Occipital lobe (tissue), 2 donors: ENCODE data around the gene HSF2. TPM values are rescaled to one million over a fixed set of nuclear protein-coding genes. Genes with fewer than 3 reads are reported as not detected.

Source experiments
- DNase-seq: peaks from one replicate; lab custom pipeline; 2025; lab: John Stamatoyannopoulos, UW
- total RNA-seq: library from RNA; depleted of rRNA; stranded (reverse); fragments of >200 nt; gene quantifications from one replicate; pipeline ENCODE4 v1.2.3, GENCODE V29; 2014

The HSF2 gene, protein sequence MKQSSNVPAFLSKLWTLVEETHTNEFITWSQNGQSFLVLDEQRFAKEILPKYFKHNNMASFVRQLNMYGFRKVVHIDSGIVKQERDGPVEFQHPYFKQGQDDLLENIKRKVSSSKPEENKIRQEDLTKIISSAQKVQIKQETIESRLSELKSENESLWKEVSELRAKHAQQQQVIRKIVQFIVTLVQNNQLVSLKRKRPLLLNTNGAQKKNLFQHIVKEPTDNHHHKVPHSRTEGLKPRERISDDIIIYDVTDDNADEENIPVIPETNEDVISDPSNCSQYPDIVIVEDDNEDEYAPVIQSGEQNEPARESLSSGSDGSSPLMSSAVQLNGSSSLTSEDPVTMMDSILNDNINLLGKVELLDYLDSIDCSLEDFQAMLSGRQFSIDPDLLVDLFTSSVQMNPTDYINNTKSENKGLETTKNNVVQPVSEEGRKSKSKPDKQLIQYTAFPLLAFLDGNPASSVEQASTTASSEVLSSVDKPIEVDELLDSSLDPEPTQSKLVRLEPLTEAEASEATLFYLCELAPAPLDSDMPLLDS
- total RNA-seq = 88.1 TPM

DNA sequence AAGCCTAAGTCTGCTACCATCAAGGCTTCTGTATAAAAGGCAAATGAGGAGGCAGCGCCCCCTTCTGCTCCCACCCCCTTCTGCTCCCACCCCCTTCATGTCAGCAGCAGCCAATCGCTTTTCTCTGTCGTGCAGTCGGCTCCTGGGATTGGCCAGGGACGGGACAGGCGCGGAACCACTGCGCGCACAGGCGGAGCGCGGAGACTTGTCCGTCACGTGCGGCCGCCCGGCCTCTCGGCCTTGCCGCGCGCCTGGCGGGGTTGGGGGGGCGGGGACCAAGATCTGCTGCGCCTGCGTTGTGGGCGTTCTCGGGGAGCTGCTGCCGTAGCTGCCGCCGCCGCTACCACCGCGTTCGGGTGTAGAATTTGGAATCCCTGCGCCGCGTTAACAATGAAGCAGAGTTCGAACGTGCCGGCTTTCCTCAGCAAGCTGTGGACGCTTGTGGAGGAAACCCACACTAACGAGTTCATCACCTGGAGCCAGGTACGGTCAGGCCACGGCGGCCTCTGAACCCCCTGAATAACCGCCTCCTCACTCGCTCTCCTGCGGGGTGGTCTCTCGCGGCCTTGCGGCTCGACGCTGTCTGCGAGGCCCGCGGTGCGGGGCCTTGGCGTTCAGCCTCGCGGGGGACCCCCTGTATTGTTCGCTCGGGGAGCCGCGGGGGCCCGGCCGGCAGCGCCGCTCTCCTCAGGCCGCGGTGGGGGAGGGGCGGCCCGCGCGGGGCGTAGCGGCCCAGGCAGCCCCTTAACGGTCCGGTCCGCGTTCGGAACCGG, at the start of gene HSF2:
HSF2 (plus strand) TSS at position 305 of the 773 bp plus-strand sequence; CDS start at position 391, 86 bp downstream.
- peak; percentile 99 for DNase-seq

DNA sequence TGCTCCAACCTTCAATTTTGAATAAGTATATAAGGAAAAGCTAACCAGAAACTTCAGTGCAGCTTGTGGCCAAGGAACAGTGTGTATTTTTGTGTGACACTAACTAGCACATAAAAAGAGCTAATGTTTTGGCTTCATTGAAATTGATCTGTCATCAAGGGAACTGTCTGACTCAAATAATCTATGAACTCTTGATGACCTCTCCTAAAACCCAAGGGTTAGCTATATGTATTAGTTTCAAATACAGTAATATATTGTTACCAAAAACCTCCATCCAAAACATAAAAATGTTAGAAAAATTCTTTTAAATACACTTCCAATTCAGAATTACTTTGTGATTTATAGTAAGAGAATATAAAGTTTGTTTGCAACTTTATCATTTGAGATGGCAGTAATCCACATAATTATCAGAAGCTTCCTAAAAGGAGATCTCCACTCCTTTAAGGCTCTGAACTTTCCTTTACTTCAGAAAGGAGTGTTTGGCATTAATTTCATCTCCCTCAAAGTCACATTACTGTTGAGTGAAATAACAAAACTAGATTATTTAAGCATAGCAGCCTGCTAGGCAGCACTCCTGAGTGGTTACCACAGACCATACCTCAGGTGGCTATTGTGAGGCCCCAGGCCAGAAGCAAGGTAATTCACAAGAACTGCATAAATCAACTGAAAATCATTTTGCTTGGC, 46.3 kb upstream of the HSF2 start:
- DNase-seq = no peak

DNA sequence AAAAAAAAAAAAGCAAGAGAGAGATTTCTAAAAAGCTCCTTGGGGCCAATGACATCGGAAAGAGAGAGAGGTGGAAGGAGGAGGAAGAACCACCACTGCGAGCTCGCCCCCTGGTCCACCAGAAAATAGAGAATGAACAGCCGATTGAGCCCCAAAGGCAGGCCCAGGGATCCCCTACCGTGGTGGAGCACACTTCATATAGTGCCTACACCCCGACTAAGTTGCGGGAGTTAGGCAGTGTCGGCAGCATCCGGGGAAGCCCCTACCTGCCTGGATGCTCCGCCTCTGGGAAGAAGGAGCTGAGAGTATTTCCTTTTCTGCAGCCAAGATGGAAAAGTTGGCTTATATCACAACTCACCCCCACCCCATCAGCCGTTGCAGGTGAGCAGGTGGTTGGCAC, 38.6 kb upstream of the HSF2 start:
- no peak for DNase-seq

DNA sequence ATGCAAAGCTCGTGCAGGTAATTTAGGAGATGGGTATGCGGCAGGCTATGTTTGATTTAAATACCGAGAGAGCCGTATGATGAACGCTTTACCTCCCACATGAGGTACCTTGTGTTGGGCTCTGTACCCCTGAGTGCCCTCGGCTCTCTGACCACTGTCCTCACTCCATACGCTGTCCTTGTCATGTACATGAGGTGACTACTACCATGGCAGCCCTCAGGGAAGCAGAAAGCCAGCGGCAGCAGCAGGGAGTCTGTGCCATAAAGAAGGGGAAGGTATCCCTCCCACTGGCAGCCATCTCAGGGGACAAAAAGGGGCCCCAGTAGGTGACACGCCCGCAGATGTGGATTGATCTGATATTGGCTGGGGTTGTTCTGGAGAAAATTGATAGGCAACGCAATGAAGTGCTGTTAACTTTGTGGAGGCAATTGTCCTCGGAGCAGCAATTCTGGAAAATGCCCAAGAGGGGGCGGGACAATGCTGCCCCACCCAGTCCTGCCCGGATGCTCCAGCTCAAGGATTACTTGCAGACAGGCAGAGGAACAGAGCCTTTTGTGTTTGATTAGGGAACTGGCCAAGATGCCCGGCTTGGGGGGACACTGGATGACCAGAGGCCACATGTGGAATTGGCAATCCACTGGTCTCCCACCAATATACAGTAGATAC, 38.0 kb upstream of the HSF2 start:
- no peak for DNase-seq

DNA sequence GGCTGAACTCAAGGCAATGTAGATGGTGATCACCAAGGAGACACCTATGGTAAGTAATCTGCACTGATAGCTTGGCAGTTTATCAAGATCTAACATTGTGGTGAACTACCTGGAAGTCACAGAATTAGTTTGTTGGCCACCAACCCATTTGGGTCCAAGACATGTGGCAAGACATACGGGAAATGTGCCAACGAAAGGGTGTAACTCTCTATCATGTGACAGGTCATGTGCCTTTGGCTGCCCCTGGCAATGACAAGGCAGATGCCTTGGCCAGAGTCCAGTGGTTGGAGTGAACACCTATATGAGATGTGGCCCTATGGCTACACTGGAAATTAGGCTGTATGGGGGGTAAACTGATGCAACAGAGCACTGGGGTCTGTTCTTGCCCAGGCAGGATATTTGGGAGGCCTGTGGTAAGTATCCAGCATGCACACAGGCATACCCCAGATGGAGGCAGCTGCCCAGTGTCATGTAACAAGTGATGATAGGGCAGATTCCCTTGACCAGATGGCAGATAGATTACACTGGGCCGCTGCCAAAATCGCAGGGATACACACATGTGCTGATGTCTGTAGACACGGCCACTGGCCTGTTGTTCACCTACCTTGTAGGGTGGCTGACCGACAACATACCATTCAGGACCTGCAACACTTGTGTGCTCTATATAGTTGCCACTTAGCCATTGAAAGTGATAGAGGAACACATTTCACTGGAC, 35.5 kb upstream of the HSF2 start:
- DNase-seq = no peak

DNA sequence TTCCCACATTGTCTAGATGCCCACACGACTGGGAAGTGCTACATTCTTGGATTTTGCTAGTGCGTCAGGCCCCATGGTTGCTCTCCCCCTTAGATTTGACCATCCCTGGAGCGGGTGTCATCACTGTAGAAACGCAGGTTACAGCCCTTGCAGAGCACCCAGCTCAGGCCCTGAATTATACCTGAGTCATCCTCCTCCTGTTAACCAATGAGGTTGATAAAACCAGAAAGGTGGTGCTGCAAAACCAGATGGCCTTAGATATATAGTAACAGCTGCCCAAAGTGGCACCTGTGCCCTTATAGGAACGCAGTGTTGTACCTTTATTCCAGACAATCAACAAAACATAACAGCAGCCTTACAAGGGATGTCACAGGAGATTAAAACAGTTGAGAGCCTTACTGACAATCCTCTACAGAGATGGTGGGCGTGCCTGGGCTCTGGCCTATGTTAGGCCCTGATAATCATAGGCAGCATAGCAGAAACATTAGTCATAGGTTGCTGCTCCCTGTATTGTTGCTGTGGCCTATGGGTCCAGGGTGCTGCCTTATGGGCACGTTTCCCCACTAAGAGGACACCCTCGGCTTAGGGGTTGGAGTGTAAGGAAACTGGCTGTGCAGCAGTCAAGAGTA, 33.6 kb upstream of the HSF2 start:
- no peak for DNase-seq

DNA sequence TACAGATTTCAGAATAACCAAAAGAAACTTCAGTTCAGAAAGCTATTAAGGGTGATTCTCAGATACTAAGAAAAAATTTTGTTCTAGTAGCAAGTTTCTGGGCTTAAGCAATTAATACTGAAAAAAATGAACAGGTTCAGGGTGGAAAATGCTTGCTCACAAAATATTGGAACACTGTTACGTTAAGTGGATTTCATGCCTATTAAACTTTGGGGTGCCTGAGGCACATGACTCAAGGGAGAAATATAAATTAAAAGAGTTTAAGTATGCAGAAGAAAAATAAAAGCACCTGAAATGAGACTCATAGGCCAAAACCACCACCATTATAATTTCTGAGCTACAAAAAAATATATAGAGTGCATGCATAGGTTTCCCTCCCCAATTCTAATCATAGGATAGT, 32.3 kb upstream of the HSF2 start:
- DNase-seq = no peak

DNA sequence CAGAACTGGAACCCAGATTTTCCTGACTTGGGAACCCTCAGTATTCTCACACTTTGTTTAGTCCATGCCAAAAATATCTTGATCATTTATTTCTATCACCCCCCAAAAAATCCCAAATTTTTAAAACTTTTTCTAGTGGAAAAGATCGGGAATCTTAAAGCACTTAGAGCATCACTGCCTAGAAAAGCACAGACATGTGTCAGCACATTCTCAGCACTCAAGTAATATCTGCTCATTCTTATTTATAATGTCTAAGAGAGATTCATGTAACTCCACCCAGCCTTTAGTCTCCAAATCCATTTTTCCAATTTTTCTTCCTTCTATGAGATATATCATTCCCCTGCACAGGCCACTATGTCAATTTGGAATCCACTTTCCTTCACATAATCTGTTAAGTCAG, 29.9 kb upstream of the HSF2 start:
- DNase-seq = no peak

DNA sequence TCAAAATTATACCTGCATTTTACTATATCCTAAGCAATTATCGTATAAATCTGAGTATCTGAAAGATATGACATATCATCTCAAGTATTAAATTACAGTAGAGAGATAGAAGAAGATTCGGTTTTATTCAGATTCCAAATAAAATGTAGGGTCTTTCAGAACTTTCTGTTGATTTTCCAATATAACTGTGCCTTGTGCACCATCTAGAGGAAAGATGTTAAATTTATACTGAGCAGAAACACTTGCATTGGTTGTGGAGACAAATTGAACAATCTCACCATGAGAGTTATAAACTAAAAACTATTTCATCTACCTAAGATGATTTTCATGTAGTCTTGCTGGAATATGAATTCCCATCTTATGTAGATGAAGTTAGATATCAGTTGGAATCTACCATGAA, 26.8 kb upstream of the HSF2 start:
- no peak for DNase-seq

DNA sequence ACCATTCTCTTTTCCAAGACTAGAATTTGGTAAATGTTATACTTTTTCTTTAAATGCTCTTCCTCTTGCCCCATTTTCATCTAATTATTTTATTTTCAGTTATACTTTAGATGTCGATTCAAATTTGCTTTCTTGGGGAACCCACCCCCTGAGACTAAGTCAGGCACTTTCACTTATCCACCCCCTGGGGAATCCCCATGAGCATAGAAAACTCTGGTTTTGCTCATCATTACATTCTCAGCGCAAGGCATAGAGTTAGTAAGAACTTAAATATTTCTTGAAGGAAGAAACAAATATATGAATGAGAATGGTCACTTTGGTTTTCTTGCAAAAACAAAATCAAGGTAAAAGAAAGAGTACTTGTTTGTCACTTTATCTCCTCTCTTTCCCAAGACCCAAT, 25.1 kb upstream of the HSF2 start:
- DNase-seq = no peak

DNA sequence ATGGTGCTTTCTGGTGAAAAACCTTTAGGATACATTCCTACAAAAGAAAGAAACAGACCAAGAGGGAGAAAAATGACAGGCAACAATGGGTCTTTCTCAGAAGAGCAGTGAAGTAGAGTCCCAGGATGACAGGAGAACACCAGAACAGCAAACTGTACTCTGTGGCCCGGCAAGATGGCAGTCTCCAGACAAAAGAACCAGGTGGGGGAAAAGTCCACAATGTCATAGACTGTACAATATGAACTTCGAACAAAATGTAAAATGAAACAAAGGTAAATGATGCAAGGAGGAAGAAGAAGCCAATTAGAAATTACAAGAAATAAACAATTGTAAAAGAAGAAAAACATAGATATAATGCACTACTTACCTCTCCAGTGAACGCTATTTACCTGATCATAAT, 23.2 kb upstream of the HSF2 start:
- DNase-seq = no peak

DNA sequence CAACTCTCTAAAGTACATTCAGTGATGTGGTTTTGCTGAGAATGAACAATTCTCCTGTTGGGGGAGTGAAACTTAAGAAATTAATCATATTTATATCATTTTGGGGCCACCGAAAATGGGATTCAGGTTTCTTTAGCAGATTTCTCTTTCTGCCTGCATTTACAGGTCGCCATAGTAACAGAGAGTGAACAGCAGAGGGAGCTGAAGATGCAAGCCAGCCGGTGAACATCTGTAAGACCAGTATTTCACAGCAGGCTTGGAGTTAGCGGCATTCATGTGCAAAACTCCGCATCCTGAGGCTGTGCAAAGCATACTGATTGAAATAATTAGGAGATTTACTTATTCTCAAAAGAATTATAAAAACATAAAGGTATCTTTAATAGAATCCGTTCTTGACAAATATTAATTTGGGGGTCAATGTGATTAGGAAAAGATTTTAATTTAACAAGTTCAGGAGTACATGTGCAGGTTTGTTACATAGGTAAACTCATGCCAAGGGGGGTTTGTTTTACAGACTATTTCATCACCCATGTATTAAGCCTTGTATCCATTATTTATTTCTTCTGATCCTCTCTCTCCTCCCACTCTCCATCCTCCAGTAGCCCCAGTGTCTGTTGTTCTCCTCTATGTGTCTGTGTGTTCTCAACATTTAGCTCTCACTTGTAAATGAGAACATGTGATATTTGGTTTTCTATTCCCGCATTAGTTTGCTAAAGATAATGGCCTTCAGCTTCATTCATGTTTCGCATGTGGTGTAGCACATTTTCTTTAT, 17.8 kb upstream of the HSF2 start:
- DNase-seq = peak; percentile 8

DNA sequence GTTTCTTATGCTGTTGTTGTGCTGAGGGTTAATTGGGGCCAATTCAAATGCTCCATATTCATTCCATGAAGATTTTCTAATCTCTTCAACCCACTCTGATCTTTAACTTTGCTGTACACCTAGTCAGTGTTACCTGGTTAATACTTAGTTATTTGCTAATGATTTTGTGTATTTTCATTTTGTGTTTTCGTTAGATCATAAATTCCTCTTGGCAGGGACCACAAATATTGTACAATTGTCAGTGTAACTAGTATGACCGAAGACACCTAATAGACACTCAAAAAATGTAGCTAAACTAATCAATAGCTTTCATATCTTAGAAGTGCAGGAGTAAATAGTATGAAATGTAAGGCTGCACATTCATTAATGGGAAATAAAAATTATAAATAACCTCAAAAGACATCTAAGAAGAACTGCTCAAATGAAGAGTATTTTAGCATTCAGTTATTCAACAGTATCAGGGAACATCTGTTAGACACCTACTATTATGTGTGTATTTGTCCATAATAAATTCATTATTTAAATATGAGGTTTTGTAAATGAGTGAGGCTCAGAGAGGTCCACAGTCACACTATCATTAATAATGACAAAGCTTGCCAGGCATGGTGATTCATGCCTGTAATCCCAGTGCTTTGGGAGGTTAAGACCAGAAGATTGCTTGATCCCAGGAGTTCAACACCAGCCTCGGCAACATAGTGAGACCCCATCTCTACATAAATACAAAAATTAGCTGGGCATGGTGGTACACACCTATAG, 13.4 kb upstream of the HSF2 start:
- DNase-seq = no peak

DNA sequence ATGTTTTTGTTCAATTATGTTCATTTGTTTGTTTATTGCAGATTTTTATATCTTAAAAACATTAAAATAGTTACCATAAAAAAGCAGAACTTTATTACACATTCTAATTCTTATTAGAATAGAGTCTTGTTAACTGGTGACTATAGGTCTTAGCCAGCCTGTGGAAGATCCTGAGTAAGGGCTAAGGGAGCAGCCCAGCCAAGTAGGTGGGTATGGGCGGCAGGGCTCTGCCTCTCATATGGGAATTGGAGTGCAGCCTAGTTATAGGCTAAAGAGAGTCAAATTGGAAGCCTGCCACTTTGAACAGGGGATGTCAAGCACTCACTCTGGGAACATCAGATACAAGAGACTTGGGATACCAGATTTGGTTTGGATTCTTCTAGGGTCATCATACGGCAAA, 10.5 kb upstream of the HSF2 start:
- DNase-seq = no peak

DNA sequence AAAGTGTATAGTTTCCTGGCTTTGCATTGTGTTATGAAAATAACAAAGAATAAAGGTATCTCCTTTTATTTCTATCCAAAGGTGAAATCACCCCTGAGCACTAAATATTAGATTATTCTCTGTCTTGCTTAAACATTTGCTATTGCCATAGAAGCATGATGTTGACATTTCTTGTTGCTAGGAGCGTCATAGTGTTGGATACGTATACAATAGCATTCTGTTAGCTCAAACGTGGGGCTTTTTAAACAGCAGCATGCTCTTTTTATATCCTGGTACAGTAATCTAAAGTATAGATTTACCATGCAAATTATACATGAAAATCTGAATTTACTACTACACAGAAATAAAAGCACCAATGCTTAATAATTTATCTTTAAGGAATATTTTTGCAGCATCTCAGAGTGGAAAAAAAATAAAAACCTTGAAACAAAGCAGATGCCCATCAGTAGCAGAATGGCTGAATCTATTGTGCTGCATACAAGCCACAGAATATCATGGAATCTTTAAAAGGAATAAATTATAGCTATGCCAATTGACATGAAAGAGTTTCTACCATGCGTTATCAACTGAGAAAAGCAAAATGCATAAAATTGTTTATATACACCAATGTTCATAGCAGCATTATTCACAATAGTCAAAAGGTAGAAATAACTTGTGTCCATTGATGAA, 9.6 kb upstream of the HSF2 start:
- no peak for DNase-seq

DNA sequence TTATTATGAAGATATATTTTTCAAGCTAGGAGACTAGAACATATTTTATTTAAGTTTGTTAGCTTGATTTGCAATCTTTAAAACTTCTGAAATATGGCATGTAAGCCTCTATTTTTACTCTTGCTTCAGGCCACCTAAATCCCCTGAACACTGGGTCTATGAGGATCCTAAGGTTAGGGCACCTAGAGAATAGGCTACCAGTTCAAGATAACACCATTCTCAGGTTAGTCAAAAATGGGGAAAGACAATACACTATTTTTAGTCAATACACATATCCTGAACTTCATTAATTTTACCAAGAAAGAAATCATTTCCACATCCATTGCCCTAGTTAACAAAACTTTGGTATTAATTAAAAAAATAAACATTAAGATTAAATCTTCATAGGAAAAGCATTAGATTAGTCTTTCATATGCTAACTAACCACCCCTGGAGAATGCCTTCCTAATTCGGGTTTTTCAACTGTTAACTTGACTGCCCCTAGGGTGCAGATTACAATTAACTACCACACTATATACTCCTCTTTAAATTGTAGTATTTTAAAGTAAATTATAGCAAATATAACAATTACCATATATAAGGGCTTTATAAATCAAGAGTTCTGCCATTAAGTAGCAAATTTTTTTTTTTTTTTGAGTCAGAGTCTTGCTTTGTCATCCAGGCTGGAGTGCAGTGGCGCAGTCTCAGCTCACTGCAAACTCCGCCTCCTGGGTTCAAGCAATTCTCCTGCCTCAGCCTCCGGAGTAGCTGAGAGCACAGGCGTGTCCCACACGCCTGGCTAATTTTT, 6.7 kb upstream of the HSF2 start:
- DNase-seq = no peak

DNA sequence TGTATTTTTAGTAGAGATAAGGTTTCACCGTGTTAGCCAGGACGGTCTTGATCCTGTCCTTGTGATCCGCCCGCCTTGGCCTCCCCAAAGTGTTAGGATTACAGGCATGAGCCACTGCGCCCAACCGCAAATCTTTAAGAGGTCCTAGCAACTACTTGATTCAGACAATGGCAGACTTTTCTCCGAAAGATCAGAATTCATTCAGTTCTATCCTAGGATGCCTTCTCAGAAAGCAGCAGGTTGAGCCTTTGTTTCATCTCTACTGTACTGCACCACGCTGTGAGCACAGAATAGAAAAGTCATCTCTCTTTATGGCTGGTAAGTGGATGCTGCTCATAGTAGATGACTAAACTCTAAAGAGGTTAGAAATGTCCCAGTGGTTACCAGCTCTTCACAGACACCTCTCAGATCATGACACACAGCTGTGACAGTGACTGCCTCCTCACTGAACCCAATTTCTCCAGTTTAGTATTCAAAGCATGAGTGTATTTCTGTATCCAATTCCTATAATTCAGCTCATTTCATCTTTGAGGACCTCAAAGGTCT, 6.0 kb upstream of the HSF2 start:
- no peak for DNase-seq
